ENCODE measurements around the gene LGSN. TPM values are rescaled to one million over a fixed set of nuclear protein-coding genes. Genes with fewer than 3 reads are reported as not detected.

The LGSN gene
- total and polyA plus RNA-seq, 10 donors = 0.09 to 0.46 (median 0.13) TPM; not detected in 1

GRCh38 chr6:63353286-63353630 lies 33.5 kb upstream of the LGSN start:
- no peak for TF ChIP-seq POLR2A (IDR thresholded peaks at IDR 0.05)
- TF ChIP-seq POLR2AphosphoS5 (IDR thresholded peaks at IDR 0.05) = no peak
- TF ChIP-seq, protein P1, sequence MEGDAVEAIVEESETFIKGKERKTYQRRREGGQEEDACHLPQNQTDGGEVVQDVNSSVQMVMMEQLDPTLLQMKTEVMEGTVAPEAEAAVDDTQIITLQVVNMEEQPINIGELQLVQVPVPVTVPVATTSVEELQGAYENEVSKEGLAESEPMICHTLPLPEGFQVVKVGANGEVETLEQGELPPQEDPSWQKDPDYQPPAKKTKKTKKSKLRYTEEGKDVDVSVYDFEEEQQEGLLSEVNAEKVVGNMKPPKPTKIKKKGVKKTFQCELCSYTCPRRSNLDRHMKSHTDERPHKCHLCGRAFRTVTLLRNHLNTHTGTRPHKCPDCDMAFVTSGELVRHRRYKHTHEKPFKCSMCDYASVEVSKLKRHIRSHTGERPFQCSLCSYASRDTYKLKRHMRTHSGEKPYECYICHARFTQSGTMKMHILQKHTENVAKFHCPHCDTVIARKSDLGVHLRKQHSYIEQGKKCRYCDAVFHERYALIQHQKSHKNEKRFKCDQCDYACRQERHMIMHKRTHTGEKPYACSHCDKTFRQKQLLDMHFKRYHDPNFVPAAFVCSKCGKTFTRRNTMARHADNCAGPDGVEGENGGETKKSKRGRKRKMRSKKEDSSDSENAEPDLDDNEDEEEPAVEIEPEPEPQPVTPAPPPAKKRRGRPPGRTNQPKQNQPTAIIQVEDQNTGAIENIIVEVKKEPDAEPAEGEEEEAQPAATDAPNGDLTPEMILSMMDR (IDR thresholded peaks at IDR 0.05 in 8 of 11, conservative IDR thresholded peaks at IDR 0.05 in 3 of 11) = no peak

DNA sequence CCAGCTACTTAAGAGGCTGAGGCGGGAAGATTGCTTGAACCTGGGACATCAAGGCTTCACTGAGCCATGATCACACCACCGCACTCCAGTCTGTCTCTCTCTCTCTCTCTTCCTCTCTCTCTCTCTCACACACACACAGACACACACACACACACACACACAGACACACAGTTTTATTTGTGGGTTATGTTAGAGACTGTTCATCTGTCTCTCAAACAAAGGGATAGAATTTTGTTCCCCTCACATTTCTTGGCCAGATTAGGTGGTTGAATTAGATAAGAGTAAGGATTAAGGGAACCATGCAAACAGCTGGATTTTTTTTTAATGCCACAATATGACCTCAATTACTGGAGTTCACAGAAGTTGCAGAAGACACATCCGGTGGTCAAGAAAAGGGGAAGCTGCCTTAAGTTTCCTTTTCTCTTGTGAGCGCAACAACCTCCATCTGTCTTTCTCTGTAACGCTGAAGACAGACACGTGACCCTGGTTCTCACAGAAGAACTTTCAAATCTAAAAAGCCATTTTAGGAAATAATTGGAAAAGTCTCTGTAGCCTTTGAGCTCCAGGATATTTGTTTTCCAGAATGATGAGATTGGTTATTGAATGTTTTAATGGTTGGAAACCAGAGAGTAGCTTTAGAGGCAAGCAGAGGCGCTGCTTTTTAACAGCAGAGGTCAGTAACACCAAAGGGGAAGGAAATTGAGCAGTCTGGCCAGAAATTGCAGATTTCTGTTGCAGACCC lies 32.9 kb upstream of the LGSN start:
- no peak for DNase-seq
- intact Hi-C loops (cut with DNase I; ENCODE audit: low total_unique reads) = no loop called here

More at GRCh38 chr6:63353286-63353630, 33.5 kb upstream of the LGSN start:
- peaks cover 0 to 4% (median 0%) of the 10 kb centered on the region in 8 donors for H3K9me3 ChIP-seq
- peaks cover 0 to 27% (median 16%) of the 10 kb centered on the region in 6 donors for H3K4me1 ChIP-seq
- peak overlapping the region in 7 of 8 donors; percentile 64 to 89 (median 84) for H3K27ac ChIP-seq
- 38 to 72% (median 51%) methylated on average over 1 of the region's 1 CpG for WGBS, 5 donors
- peak overlapping the region in 4 of 8 donors; percentile 13 to 60 (median 16) for H3K4me3 ChIP-seq
- no peak for DNase-seq
- intact Hi-C loops (cut with DNase I; ENCODE audit: low total_unique reads) = no loop called here
- H3K27me3 ChIP-seq (replicated peaks in 1 of 7) = no peaks in the 10 kb centered on the region
- H3K36me3 ChIP-seq = no peaks in the 10 kb centered on the region

GRCh38 chr6:63352069-63352543 lies 32.3 kb upstream of the LGSN start:
- 40 to 52% (median 45%) methylated on average over 4 of the region's 4 CpGs for WGBS, 5 donors
- TF ChIP-seq, protein P1 (IDR thresholded peaks at IDR 0.05 in 8 of 11, conservative IDR thresholded peaks at IDR 0.05 in 3 of 11) = peak in 4 of 11 experiments; percentile 16 to 31 (median 24)
- TF ChIP-seq POLR2AphosphoS5 (IDR thresholded peaks at IDR 0.05) (no peak), POLR2A (IDR thresholded peaks at IDR 0.05) (no peak)
- DNase-seq = no peak
- Histone ChIP-seq H3K4me1 (peaks cover 0 to 27% (median 16%) of the 10 kb centered on the region in 6 donors), H3K27ac (peak overlapping the region in 7 of 8 donors; percentile 42 to 89 (median 80)), H3K9me3 (peaks cover 0 to 4% (median 0%) of the 10 kb centered on the region in 8 donors), H3K27me3 (replicated peaks in 1 of 7) (no peaks in the 10 kb centered on the region), H3K4me3 (peak overlapping the region in 1 of 8 donors; percentile 60), H3K36me3 (no peaks in the 10 kb centered on the region)
- intact Hi-C loops (cut with DNase I; ENCODE audit: low total_unique reads) = no loop called here

More for the DNA sequence above, 32.9 kb upstream of the LGSN start:
- peaks cover 0 to 4% (median 0%) of the 10 kb centered on the region in 8 donors for H3K9me3 ChIP-seq
- peaks cover 0 to 27% (median 16%) of the 10 kb centered on the region in 6 donors for H3K4me1 ChIP-seq
- peak overlapping the region in 4 of 8 donors; percentile 13 to 60 (median 16) for H3K4me3 ChIP-seq
- no peaks in the 10 kb centered on the region for H3K36me3 ChIP-seq
- no peaks in the 10 kb centered on the region for H3K27me3 ChIP-seq (replicated peaks in 1 of 7)
- H3K27ac ChIP-seq = peak overlapping the region in 7 of 8 donors; percentile 64 to 89 (median 84)
- WGBS, 5 donors = 5 to 12% (median 8%) methylated on average over 7 of the region's 7 CpGs
- TF ChIP-seq POLR2AphosphoS5 (IDR thresholded peaks at IDR 0.05) (peak in 1 of 3 donors; percentile 56), POLR2A (IDR thresholded peaks at IDR 0.05) (no peak)
- TF ChIP-seq, protein P1 (IDR thresholded peaks at IDR 0.05 in 8 of 11, conservative IDR thresholded peaks at IDR 0.05 in 3 of 11) = peak in 10 of 11 experiments; percentile 15 to 63 (median 33)

DNA sequence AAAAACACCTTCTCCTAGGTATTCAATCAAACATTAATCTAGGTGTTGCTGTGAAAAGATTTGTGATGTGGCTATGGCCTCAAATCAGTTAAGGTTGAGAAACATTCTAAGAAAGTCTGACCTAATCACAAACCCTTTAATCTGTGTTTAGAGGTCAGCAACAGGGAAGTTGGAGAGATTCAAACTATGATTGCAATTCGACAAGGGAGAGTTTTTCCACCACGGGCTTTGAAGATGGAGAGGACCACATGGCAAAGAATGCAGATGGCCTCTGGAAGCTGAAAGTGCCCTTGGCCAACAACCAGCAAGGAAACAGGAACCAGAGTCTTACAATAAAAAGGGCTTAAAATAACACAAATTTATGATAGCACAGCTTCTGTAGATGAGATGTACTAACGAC lies 29.6 kb upstream of the LGSN start:
- TF ChIP-seq, protein P1 (IDR thresholded peaks at IDR 0.05 in 8 of 11, conservative IDR thresholded peaks at IDR 0.05 in 3 of 11) = no peak
- TF ChIP-seq POLR2AphosphoS5 (IDR thresholded peaks at IDR 0.05) = no peak
- no peak for TF ChIP-seq POLR2A (IDR thresholded peaks at IDR 0.05)
- no peak overlapping the region for H3K27ac ChIP-seq
- no peak overlapping the region for H3K4me3 ChIP-seq
- intact Hi-C loops (cut with DNase I; ENCODE audit: low total_unique reads) = loop anchor here (10.0 kb wide), 1 partner anchor 425 kb away; no protein-coding TSS in a partner anchor
- no peak for DNase-seq
- H3K9me3 ChIP-seq = peaks cover 0 to 2% (median 0%) of the 10 kb centered on the region in 8 donors
- H3K36me3 ChIP-seq = no peaks in the 10 kb centered on the region
- 24 to 52% (median 28%) methylated on average over 3 of the region's 3 CpGs for WGBS, 5 donors
- H3K4me1 ChIP-seq = peaks cover 0 to 27% (median 16%) of the 10 kb centered on the region in 6 donors
- no peaks in the 10 kb centered on the region for H3K27me3 ChIP-seq (replicated peaks in 1 of 7)

Data from spleen (tissue), 11 donors.